Caco-2 (cell line): ENCODE data around the gene COG8. TPM values are rescaled to one million over a fixed set of nuclear protein-coding genes. Genes with fewer than 3 reads are reported as not detected.

ENCODE experiments used
- BruUV-seq: library from RNA; stranded (reverse); fragments of 400-500 nt; replicated peaks from 2 replicates; lab custom pipeline; 2021; lab: Mats Ljungman, UMichigan
- CTCF ChIA-PET: fragments of 300-600 bp; sonication (Branson Sonifier 250); formaldehyde crosslinking; loops from one replicate; lab custom pipeline; 2022; ENCODE audit warnings: antibody characterized with exemption; lab: Charles Lee
- POLR2A ChIA-PET: fragments of 300-600 bp; sonication (Branson Sonifier 250); formaldehyde crosslinking; loops from one replicate; lab custom pipeline; 2022; ENCODE audit warnings: antibody characterized with exemption; lab: Charles Lee
- DNase-seq, 2 experiments: peaks; one replicate each; pipeline versions ENCODE4 v3.0.0 to v3.0.0-alpha.2; 2020 to 2022
- H3K27me3 ChIP-seq: replicated peaks from 2 replicates; pipeline ENCODE4 v1.6.0; 2011; ENCODE audit warnings: low read length; ENCODE audit not compliant: control insufficient read depth, insufficient read depth
- H3K36me3 ChIP-seq: 2 replicates; pipeline ENCODE4 v1.5.1; 2011; ENCODE audit warnings: low read length; ENCODE audit not compliant: control insufficient read depth, insufficient read depth
- H3K4me1 ChIP-seq: fragments of 250-450 bp; sonication (Bioruptor Pico); 2 replicates; pipeline ENCODE4 v1.5.1; 2020; ENCODE audit warnings: mild to moderate bottlenecking
- H3K4me3 ChIP-seq: 2 replicates; pipeline ENCODE4 v1.5.1; 2011; ENCODE audit warnings: low read depth, mild to moderate bottlenecking, control low read depth, low read length
- H3K9me3 ChIP-seq: fragments of 250-450 bp; sonication (Bioruptor Pico); 2 replicates; pipeline ENCODE4 v1.5.1; 2020; ENCODE audit warnings: mild to moderate bottlenecking, moderate library complexity
- H3K27ac Mint-ChIP-seq: one replicate; pipeline ENCODE4 v1.8.0; 2022; ENCODE audit warnings: mixed read lengths; ENCODE audit not compliant: unreplicated experiment
- H3K27me3 Mint-ChIP-seq: one replicate; pipeline ENCODE4 v1.8.0; 2022; ENCODE audit warnings: mixed read lengths; ENCODE audit not compliant: insufficient read depth, unreplicated experiment
- H3K36me3 Mint-ChIP-seq: one replicate; pipeline ENCODE4 v1.8.0; 2022; ENCODE audit warnings: mild to moderate bottlenecking, mixed read lengths; ENCODE audit not compliant: insufficient read depth, unreplicated experiment
- H3K4me1 Mint-ChIP-seq: one replicate; pipeline ENCODE4 v1.8.0; 2022; ENCODE audit warnings: low read depth, mixed read lengths; ENCODE audit not compliant: unreplicated experiment
- H3K4me3 Mint-ChIP-seq: one replicate; pipeline ENCODE4 v1.8.0; 2022; ENCODE audit warnings: mild to moderate bottlenecking, moderate library complexity, mixed read lengths; ENCODE audit not compliant: unreplicated experiment
- H3K9me3 Mint-ChIP-seq: one replicate; pipeline ENCODE4 v1.8.0; 2022; ENCODE audit warnings: mixed read lengths; ENCODE audit not compliant: unreplicated experiment
- intact Hi-C: fragments of 100-400 bp; cut with micrococcal nuclease; formaldehyde crosslinking; loops from one replicate; pipeline ENCODE4 v1.10.0; 2022; ENCODE audit not compliant: unreplicated experiment
- total RNA-seq: library from RNA; stranded (reverse); gene quantifications from 2 replicates; pipeline ENCODE4 v1.2.3, GENCODE V29; 2022
- TF ChIP-seq, protein P1 (sequence below), 2 experiments: fragments of 200-600 bp in 1 of 2; IDR thresholded peaks; 1 replicate in 1 of 2; 2 replicates in 1 of 2; pipeline versions ENCODE4 v1.5.1 to v1.8.0; 2011 to 2022; ENCODE audit warnings: antibody characterized with exemption in 1 of 2, control low read depth in 1 of 2, inconsistent platforms in 1 of 2, low read depth in 1 of 2, low read length in 1 of 2, mild to moderate bottlenecking in 1 of 2, moderate library complexity in 1 of 2; ENCODE audit not compliant: insufficient read depth in 1 of 2, severe bottlenecking in 1 of 2, unreplicated experiment in 1 of 2

COG8 gene
- total RNA-seq, 1 experiment from 2014 or later, result 57.4 TPM

DNA sequence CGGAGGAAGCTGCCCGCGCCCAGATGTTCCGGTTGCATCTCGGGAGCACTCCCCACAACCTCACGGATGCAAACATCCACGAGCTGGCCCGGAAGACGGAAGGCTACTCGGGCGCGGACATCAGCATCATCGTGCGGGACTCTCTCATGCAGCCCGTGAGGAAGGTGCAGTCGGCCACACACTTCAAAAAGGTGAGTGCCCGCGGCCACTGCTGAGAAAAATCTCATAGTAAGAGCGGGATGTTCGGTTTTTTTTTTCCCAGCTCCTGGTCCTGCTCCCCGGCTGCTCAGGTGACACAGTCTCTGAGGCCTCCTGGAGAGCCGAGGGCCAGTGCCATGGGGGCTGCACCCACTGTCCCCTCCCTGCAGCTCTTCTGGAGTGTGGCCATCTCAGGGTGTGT lies 18.3 kb downstream of the COG8 start:
- H3K36me3 Mint-ChIP-seq, result peaks cover 95% of the 10 kb centered on the region
- peaks cover 4% of the 10 kb centered on the region for H3K4me1 ChIP-seq
- intact Hi-C loops, result no loop called here
- CTCF ChIA-PET, result no interaction called here
- H3K4me3 Mint-ChIP-seq, result no peak overlapping the region
- H3K9me3 ChIP-seq, result no peaks in the 10 kb centered on the region
- no peaks in the 10 kb centered on the region for H3K27me3 Mint-ChIP-seq
- peaks cover 23% of the 10 kb centered on the region for H3K36me3 ChIP-seq
- no peaks in the 10 kb centered on the region for H3K9me3 Mint-ChIP-seq
- no peaks in the 10 kb centered on the region for H3K27me3 ChIP-seq
- no peak overlapping the region for H3K4me3 ChIP-seq
- DNase-seq, result peak in 1 of 2 experiments; percentile 25
- TF ChIP-seq, protein P1, sequence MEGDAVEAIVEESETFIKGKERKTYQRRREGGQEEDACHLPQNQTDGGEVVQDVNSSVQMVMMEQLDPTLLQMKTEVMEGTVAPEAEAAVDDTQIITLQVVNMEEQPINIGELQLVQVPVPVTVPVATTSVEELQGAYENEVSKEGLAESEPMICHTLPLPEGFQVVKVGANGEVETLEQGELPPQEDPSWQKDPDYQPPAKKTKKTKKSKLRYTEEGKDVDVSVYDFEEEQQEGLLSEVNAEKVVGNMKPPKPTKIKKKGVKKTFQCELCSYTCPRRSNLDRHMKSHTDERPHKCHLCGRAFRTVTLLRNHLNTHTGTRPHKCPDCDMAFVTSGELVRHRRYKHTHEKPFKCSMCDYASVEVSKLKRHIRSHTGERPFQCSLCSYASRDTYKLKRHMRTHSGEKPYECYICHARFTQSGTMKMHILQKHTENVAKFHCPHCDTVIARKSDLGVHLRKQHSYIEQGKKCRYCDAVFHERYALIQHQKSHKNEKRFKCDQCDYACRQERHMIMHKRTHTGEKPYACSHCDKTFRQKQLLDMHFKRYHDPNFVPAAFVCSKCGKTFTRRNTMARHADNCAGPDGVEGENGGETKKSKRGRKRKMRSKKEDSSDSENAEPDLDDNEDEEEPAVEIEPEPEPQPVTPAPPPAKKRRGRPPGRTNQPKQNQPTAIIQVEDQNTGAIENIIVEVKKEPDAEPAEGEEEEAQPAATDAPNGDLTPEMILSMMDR (IDR thresholded peaks at IDR 0.05; ENCODE audit: insufficient read depth in 1 of 2, low read depth in 1 of 2, low read length in 1 of 2, severe bottlenecking in 1 of 2, unreplicated experiment in 1 of 2), result no peak
- peaks cover 12% of the 10 kb centered on the region for H3K4me1 Mint-ChIP-seq
- POLR2A ChIA-PET, result no interaction called here
- no TSS peak for BruUV-seq
- no peak overlapping the region for H3K27ac Mint-ChIP-seq

DNA sequence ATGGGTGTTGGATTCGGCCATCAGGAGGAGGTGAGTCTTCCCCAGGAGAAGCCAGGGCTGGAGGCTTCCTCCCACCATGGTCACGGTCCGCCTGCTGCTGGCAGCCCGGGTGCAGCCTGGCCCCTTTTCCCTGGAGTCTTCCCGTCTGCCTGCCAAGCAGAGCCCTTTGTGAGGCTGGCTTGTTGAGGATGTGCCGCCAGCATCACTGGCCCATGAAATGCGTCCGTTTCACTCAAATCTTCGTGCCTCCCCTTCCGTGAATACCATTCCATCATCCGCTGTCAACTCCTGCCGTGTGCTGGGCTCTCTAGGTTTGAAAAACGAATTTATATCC lies 18.7 kb downstream of the COG8 start:
- H3K9me3 ChIP-seq, result no peaks in the 10 kb centered on the region
- H3K27me3 Mint-ChIP-seq, result no peaks in the 10 kb centered on the region
- intact Hi-C loops, result no loop called here
- no TSS peak for BruUV-seq
- CTCF ChIA-PET, result no interaction called here
- TF ChIP-seq, protein P1 (IDR thresholded peaks at IDR 0.05; ENCODE audit: insufficient read depth in 1 of 2, low read depth in 1 of 2, low read length in 1 of 2, severe bottlenecking in 1 of 2, unreplicated experiment in 1 of 2), result no peak
- H3K4me3 ChIP-seq, result no peak overlapping the region
- peaks cover 8% of the 10 kb centered on the region for H3K4me1 Mint-ChIP-seq
- H3K36me3 Mint-ChIP-seq, result peaks cover 95% of the 10 kb centered on the region
- no peak overlapping the region for H3K4me3 Mint-ChIP-seq
- no peak overlapping the region for H3K27ac Mint-ChIP-seq
- H3K36me3 ChIP-seq, result peaks cover 20% of the 10 kb centered on the region
- peaks cover under 1% of the 10 kb centered on the region for H3K4me1 ChIP-seq
- no peaks in the 10 kb centered on the region for H3K9me3 Mint-ChIP-seq
- POLR2A ChIA-PET, result no interaction called here
- H3K27me3 ChIP-seq, result no peaks in the 10 kb centered on the region
- DNase-seq, result no peak

DNA sequence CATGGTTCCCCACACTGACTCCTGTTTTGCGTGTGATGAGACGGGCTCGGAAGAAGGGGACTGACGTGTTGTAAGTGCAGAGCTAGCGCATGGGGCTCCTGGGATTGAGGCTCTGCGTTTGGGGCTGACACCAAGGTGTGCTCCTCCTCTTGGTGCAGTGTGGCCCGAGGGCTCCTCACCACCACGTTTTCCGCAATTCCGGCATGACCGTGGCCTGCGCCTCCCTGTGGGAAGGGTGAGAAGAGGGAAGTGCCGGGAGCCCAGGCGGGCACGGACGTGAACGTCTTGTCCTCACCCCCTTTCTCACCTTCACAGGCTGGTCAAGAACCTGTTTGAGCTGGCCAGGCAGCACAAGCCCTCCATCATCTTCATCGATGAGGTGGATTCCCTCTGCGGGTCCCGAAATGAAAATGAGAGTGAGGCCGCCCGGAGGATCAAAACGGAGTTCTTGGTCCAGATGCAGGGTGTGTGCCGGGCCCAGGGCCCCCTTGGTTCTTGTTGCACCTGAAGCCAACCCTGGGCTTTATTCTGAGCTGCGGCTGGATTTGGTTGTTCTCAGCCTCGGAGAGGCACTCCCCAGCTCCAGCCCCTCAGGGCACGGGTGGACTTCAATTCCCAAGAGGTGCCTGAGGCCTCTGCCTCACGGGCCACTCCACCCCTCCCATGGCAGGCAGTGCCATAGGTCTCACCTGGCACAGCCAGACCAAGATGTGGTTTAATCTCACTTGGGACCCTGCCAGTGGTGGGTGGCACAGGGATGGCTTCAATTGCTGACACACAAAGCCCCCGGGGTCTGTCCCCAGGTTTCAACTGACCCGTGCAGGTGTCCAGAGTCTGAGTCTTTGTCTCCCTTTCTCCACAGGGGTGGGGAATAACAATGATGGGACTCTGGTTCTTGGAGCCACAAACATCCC lies 19.3 kb downstream of the COG8 start:
- Mint-ChIP-seq H3K9me3 (no peaks in the 10 kb centered on the region), H3K4me3 (no peak overlapping the region), H3K27ac (no peak overlapping the region), H3K4me1 (peaks cover 6% of the 10 kb centered on the region), H3K36me3 (peaks cover 95% of the 10 kb centered on the region), H3K27me3 (no peaks in the 10 kb centered on the region)
- Histone ChIP-seq H3K9me3 (no peaks in the 10 kb centered on the region), H3K27me3 (no peaks in the 10 kb centered on the region), H3K4me3 (no peak overlapping the region), H3K4me1 (no peaks in the 10 kb centered on the region), H3K36me3 (peaks cover 20% of the 10 kb centered on the region)
- intact Hi-C loops, result no loop called here
- CTCF ChIA-PET, result no interaction called here
- peak in 1 of 2 experiments; percentile 31 for DNase-seq
- TF ChIP-seq, protein P1 (IDR thresholded peaks at IDR 0.05; ENCODE audit: insufficient read depth in 1 of 2, low read depth in 1 of 2, low read length in 1 of 2, severe bottlenecking in 1 of 2, unreplicated experiment in 1 of 2), result no peak
- BruUV-seq, result no TSS peak
- POLR2A ChIA-PET, result no interaction called here
